NCI-H1417 (cell line): ENCODE results near the gene CDH23.

Experiments used
- DNase-seq, 3 experiments: peaks; one replicate each; lab custom pipeline; 2025; lab: John Stamatoyannopoulos, UW

CDH23 gene

DNA sequence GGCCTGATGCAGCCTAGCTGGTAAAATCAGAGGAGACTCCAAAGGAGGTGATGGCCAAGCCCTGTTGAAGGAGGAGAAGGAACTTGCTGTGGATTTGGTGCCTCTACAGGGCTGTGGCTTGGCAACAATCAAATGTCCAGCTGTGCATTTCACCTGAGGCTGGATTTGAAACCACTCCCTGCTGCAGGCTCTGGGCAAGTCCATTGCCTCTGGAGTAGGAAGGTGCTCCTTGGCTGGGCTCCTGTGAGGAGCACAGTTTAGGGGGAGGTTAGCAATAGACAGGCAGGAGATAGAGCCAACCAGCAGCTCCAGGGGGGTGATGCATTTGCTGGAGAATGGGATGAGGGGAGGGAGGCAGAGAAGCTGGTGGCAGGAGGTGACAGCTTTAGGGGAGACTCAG, 26.5 kb downstream of the CDH23 start:
- no peak for DNase-seq

DNA sequence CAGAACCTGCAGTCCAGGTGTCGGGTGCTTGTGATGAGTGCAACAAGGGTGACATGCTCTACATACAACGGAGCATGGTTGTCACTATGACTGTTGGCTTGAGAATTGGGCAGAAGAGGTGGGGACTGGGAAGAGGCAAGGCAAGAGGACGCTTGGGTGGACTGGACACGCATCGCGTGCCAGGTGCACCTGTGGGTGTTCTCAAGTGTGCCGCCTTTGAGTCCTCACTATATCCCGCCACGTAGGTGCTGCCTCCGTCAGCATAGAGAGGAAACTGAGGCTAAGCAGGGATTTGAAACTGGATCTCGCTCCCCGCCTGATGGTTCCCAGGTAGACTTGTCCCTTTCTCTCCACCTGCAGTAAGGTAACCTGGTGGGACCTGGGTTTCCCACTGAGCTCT, 27.2 kb downstream of the CDH23 start:
- DNase-seq: no peak

GRCh38 chr10:71424496-71425194, 27.9 kb downstream of the CDH23 start:
- DNase-seq: no peak

DNA sequence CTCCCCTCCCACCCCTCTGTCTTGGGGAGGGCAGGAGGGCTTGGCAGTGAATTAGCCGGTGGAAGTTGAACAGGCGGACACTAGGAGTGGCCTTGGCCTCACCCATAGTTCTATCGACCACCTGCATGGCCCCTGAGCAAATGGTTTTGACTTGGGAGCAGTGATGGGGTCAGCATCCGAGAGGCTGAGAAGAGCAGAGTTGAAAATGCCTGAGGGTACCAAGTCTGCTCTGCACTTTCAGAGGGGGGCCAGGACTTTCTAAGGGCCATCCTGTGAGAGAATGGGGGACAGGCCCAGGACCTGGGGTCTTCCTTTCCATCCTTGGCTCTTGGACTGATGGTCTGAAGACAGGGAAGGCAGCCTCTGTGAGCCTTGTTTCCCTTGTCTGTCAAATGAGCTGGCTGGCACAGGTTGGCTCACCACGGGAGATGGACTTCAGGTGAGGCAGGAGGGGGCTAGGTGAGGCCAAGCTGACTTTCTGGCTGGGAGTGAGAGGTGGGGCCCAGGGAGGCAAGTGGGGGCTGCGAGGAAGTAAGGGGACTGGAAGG, 29.4 kb downstream of the CDH23 start:
- DNase-seq: no peak

DNA sequence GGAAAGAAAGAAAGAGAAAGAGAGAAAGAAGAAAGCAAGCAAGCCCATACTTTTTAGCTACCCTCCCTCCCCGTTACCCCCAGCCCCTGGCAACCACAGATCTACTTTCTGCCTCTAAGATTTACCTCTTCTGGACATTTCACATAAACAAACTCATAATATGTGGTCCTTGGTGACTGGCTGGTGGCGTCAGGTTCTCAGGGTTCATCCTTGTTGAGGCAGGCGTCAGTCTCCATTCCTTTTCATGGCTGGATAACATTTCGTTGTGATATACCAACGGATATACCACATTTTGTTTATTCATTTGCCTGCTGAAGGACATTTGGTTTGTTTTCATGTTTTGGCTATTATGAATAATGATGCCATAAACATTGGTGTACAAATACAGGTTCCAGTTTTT, 30.5 kb downstream of the CDH23 start:
- DNase-seq: no peak

- no peak for DNase-seq
Observed at GRCh38 chr10:71429304-71429703, 32.6 kb downstream of the CDH23 start.

GRCh38 chr10:71429929-71430328, 33.2 kb downstream of the CDH23 start:
- DNase-seq: no peak

DNA sequence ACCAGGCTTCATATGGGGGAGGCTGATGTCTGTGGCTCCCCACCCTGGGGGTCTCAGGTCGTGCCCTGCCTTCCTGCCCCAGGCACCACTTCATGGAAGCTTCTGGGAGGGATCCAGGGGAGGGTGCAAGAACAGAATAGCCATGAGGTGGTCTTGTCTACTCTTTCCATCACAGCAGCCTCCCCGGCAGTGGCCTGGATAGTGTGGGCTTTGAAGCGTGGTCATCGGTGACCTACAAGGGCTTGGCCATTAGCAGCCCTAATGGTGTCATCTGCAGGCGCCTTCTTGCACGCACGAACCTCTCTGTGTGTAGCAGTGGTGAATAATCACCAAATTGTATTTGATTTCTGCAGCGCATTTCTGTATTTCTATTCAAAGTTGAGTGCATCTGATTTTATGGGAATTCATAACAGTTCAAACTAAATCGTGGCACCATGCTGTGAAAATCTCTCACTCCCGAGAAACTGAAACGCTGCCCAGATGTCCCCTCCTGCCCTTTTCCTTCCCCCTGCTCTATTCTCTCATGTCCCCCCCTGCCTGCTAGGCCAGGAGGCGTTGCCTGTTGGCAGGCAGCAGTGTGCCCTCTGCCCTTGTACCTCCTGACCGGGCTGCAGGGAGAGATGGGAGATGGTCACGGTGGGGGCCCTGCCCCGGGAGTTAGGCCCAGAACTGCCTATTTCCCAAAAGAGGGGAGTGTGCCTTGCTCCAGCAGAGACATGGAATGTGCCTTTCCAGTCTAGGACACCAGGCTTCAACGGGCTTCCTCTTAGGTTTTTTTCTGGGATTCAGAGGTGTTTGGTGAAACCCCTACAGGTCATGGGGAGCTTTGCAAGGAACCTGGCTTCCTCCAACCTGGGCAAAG, 34.8 kb downstream of the CDH23 start:
- peak in 1 of 3 experiments; percentile 4 for DNase-seq

GRCh38 chr10:71432101-71432905, 35.6 kb downstream of the CDH23 start:
- DNase-seq: no peak

DNA sequence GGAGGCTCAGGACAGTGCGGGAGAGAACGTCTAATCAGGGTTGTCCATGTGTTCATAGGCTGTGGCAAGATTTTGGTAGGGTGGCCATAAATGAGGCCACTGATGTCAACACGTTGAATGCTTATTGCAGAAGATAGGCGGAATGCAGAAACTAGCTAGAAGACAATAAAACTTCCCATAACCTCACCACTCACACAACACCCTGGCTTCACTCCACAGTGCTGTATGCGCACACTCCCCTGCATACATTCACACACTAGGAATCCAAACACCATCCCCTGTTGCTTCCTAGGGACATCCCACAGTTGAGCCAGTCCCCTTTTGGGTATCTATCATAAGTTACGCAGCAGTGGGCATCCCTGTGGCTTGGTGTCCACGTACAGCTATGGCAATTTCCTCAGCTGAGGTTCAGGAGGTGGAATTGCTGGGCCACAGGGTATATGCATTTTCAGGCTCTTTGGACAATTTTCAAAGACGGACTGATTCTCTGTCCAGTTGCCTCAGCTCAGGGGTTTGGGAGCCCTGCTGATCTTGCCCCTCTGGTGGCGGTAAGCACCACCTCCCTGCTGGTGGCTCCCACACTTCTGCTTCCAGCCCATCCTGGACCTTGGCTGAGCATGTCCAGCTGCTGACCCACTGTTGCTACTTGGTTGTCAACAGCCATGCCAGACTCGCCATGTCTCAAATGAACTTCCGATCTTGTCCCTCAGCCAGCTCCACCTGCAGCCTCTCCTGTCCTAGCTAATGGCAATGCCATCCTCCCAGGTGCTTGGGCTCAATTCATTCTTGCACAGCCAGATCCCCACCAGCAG, 36.4 kb downstream of the CDH23 start:
- DNase-seq: no peak

GRCh38 chr10:71433768-71434744, 37.3 kb downstream of the CDH23 start:
- DNase-seq: no peak

DNA sequence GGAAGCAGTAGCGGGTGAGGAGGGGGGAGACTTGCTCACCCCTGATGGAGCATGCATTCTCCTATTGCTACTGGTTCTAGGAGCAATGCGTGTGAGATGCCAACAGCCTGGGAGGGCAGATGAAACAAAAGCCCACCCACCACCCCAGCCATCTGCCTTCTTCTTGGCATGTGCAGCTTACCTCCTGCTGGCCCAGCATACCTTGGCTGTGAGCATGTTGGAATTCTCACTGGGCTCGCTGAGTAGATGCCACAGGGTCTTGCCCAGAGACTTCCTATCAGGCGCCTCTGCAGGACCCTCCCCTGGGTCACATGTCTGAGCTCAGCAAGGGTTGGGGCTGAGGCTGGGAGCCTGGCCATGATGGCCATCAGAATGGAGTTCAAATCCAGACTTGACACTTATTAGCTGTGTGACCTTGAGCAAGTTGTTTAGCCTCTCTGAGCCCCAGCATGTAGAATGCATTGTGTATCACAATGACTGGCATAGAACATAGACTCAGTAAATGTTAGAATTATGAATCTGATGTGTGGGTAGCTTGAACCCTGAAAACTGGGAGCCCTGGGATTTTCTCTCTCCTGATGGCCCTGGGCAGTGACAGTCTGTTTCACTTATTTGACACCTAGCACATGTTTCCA, 38.2 kb downstream of the CDH23 start:
- no peak for DNase-seq

- no peak for DNase-seq
Observed at GRCh38 chr10:71435571-71436267, 39.0 kb downstream of the CDH23 start.

DNA sequence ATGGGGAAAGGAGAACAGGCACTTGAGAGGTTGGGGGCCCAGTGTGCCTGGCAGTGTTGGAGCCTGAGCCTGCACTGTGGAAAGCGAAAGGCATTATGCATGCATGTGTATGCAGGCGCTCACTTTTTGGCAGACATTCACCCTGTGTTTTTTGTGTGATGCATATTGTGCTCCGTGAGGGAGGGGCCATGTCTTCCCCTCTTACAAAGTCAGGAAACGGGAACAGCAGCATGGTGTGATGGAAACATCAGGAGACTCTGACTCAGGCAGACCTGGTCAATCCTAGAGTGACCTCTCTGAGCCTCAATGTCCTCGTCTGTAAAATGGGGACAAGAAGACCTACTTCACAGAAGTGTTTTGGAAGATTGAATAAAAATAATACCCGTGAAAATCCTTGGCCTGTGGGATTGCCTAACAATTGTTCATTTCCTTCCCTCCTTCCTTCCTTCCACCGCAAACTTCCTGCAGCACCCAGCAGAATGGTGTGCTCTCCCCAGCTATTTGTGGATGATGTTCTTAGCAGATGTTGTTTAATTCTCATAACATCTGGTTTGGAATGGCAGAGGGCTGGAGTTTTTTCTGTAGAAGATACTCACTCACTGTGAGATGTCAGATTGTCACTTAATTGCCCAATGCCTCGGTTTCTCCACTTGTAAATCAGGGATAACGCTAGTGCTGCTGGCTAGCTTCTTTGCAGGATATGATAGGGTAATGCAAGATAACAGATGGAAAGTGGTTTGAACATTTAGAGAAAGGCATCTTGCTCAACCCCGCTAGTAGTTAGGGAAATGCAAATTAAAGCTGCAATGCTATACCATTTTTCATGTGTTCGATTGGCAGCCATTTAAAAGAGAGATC, 39.8 kb downstream of the CDH23 start:
- no peak for DNase-seq

GRCh38 chr10:71437537-71438092, 40.9 kb downstream of the CDH23 start:
- no peak for DNase-seq

DNA sequence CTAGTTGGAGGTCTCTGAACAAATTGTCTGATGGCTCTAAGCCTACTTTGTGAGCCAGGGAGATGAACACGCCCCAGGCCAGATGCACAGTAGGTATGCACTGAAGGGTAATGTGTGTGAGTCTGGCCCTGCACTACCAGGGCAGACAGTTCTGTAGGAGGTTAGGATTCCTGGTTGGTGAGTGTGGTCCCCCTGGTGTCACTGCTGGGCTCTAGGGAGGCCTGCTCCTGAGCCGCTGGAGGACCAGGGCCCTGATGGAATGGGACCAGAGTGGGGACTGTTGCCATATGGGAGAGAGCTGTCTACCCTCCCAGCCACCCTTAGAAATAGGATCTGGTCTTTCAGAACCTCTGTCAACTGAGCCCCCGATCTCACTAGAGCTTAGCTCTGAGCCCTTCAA, 42.0 kb downstream of the CDH23 start:
- DNase-seq: no peak

DNA sequence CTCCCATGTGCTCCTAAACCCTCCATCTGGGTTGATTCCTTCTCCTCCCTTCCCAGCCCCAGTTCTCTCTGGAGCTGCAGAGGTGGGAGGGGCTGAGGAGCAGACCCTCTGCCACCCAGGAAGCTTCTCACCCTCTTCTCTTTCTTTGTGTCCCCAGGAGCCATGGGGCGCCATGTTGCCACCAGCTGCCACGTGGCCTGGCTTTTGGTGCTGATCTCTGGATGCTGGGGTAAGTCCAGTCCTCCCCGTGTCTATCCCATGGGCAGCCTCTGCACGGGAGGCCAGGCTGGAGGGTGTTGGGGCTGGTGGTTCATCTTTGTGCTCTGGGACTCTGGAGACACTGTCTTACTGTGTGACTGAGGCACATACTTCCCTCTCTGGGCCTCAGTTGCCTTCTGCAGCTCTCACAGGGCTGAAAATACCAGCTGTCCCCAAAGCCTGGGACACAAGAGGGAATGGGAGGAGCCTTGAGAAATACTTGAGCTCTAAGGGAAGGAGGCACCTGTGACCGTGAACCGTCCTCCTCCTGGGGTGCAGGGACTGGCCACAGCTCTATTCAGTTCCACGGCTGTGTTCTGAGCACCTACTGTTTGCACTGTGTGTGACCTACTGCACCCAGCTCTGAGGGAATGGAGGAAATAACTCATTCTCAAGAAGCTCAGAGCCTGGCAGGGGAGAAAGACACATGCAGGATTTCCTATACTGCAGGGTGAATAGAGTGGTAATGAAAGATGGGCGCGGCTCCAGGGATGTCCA, 43.1 kb downstream of the CDH23 start:
- DNase-seq: no peak
